Type B pancreatic cell (in vitro differentiated cells): Measurements from ENCODE around the gene PSMB7. TPM values are rescaled to one million over a fixed set of nuclear protein-coding genes. Genes with fewer than 3 reads are reported as not detected.

Source experiments
- DNase-seq: peaks from one replicate; pipeline ENCODE4 v3.0.0; 2021; ENCODE audit warnings: mixed read lengths; ENCODE audit not compliant: unreplicated experiment; ENCODE audit errors: extremely low spot score
- H3K27ac Mint-ChIP-seq: 2 replicates; pipeline ENCODE4 v1.8.0; 2021; ENCODE audit warnings: mild to moderate bottlenecking, mixed read lengths
- H3K27me3 Mint-ChIP-seq: 2 replicates; pipeline ENCODE4 v1.8.0; 2021; ENCODE audit warnings: mixed read lengths
- H3K36me3 Mint-ChIP-seq: 2 replicates; pipeline ENCODE4 v1.8.0; 2021; ENCODE audit warnings: mixed read lengths
- H3K4me1 Mint-ChIP-seq: one replicate; pipeline ENCODE4 v1.8.0; 2021; ENCODE audit warnings: mixed read lengths; ENCODE audit not compliant: unreplicated experiment
- H3K4me3 Mint-ChIP-seq: 2 replicates; pipeline ENCODE4 v1.8.0; 2021; ENCODE audit warnings: mild to moderate bottlenecking, mixed read lengths
- H3K9me3 Mint-ChIP-seq: 2 replicates; pipeline ENCODE4 v1.8.0; 2021; ENCODE audit warnings: mixed read lengths
- total RNA-seq: library from RNA; stranded (reverse); gene quantifications from 2 replicates; pipeline ENCODE4 v1.2.1, GENCODE V29; 2021; ENCODE audit warnings: low replicate concordance
- TF ChIP-seq, protein P1 (sequence below): fragments of 200-600 bp; sonication (generic); conservative IDR thresholded peaks from 2 replicates; pipeline ENCODE4 v1.5.0; 2021; ENCODE audit warnings: antibody characterized with exemption, mild to moderate bottlenecking

PSMB7 gene
- total RNA-seq, 1 donor from 2014 or later: 168 TPM

DNA sequence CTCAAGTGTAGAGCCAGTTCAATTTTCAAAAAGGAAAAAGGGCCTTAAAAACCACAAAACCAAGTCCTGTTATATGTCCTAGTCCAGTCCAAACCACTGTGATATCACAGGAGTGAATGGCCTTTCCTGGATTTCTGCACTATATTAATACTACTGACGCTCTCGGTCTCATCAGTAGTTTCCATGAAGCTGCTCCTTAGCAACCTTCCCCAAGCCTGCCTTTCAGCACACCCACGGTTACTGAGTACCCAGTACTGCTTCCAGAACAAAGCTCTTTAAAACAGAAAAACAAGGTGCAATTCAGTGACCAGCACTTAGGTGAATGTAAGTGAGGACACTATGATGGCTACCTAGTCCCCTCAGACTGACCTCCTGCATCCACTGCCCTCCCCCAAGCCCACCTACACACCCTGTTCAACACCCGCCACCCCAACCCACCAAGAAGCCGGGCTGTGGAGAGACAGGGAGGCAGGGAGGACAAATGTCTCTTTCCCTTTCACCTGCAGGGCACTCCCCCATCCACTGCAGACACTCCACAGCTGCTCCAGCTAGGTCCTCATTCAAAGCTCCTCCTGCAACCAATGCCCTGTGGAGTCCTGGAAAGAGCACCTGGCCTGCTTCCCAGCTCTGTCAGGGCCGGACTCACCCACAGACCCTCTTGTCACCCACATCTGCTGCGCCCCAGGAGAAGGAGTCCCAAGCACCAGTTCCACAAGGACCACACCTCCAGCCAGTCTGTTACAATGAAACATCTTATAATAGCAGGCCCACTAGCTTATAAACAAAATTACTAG, 25.9 kb downstream of the PSMB7 start:
- DNase-seq: no peak
- Mint-ChIP-seq H3K36me3 (peaks cover 13% of the 10 kb centered on the region), H3K4me3 (no peak overlapping the region), H3K27me3 (no peaks in the 10 kb centered on the region), H3K27ac (no peak overlapping the region), H3K4me1 (peaks cover 51% of the 10 kb centered on the region), H3K9me3 (no peaks in the 10 kb centered on the region)
- TF ChIP-seq, protein P1, sequence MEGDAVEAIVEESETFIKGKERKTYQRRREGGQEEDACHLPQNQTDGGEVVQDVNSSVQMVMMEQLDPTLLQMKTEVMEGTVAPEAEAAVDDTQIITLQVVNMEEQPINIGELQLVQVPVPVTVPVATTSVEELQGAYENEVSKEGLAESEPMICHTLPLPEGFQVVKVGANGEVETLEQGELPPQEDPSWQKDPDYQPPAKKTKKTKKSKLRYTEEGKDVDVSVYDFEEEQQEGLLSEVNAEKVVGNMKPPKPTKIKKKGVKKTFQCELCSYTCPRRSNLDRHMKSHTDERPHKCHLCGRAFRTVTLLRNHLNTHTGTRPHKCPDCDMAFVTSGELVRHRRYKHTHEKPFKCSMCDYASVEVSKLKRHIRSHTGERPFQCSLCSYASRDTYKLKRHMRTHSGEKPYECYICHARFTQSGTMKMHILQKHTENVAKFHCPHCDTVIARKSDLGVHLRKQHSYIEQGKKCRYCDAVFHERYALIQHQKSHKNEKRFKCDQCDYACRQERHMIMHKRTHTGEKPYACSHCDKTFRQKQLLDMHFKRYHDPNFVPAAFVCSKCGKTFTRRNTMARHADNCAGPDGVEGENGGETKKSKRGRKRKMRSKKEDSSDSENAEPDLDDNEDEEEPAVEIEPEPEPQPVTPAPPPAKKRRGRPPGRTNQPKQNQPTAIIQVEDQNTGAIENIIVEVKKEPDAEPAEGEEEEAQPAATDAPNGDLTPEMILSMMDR: no peak

DNA sequence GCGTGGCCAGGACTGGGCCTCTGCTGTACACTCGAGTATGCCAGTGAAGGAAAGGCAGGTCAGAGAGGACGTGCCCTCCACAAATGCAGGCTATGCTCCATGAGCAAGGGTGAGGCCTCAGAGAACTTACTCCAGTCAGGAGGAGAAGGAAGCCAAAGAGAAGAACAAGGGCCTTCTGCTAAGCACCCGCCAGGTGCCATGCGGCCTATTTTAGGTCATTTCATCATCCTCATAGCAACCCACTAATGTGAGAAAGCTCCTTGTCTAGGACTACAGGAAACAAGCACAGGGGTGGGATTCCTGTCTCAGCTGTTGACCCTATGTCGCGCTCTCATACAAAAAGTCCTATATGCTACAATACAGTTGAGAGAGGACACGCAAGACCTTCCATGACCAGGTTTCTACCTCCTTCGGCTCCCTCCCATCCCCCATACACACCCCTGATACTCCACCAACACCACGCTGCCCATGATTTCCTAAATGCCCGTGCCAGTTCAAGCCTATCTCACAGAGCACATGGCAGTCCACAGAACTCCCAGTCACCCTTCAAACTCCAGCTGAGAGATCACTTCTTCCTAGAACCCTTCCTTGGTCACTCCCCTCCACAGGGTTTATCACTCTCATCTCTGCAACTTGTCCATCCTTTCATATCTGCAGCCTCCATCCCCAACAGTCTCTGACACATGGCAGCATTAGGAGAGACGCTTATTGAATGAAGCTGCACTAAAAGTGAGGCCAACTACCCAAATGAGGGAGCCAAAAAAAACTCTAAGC, 26.8 kb downstream of the PSMB7 start:
- peaks cover 21% of the 10 kb centered on the region for H3K36me3 Mint-ChIP-seq
- no peaks in the 10 kb centered on the region for H3K9me3 Mint-ChIP-seq
- H3K4me3 Mint-ChIP-seq: no peak overlapping the region
- peaks cover 51% of the 10 kb centered on the region for H3K4me1 Mint-ChIP-seq
- no peaks in the 10 kb centered on the region for H3K27me3 Mint-ChIP-seq
- TF ChIP-seq, protein P1: no peak
- no peak for DNase-seq
- no peak overlapping the region for H3K27ac Mint-ChIP-seq

DNA sequence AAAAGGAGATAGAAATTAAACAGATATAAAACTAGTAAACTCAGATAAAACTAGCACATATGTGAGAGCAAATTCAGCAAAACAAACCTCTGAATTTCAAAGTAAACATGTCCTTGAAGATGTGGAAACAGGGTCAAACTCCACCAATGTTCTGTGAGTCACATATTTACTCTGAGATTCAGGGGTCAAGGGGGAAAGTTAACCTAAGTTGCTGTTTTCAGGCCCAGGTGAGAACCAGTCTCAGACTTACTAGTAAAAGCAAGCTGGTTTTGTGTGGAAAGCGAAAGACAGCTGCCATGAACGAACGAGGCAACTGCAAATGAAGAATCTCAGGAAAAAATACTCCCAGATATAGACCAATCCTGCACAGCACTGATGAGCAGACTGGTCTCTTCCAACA, 29.0 kb downstream of the PSMB7 start:
- TF ChIP-seq, protein P1: no peak
- Mint-ChIP-seq H3K4me1 (peaks cover 36% of the 10 kb centered on the region), H3K4me3 (peak overlapping the region; percentile 55), H3K9me3 (no peaks in the 10 kb centered on the region), H3K27me3 (no peaks in the 10 kb centered on the region), H3K36me3 (peaks cover 29% of the 10 kb centered on the region), H3K27ac (peak overlapping the region; percentile 44)
- no peak for DNase-seq

DNA sequence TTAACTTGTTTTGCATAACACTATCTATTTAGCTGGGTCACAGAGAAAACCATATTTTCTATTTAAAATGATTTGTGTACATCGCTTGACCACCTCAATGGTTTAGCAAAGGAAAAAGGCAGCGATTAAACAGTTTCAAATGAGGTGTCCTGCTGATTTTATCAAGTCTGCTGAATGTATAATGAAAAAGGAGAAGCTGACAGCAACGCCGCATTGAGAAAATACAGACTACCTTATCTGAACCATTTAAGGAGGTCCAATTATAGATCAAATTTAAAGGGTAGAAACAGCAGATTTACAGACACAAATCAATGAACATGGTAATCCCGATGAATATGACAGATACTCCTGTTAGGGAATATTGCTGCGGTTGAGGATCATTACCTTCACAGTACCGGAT, 29.6 kb downstream of the PSMB7 start:
- peaks cover 29% of the 10 kb centered on the region for H3K36me3 Mint-ChIP-seq
- no peaks in the 10 kb centered on the region for H3K27me3 Mint-ChIP-seq
- peaks cover 31% of the 10 kb centered on the region for H3K4me1 Mint-ChIP-seq
- H3K27ac Mint-ChIP-seq: no peak overlapping the region
- TF ChIP-seq, protein P1: no peak
- no peak overlapping the region for H3K4me3 Mint-ChIP-seq
- DNase-seq: no peak
- H3K9me3 Mint-ChIP-seq: no peaks in the 10 kb centered on the region

DNA sequence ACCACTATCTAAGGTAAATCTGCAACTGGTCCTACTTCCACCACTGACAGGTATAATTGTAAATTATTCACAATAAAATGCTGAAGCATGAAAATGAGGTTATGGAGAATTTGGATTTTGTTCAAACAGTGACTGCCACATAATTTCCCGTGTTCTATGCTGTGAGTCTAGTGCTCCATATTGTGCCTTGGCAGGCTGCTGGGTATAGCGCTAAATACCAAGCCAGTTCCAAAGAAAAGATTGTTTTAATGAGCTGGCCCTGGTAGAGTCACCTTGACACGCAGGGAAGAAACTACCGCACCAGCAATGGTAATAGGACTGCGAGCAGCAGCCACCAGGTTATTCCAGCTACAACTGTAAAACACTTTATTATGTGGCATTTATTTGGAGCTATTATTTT, 30.4 kb downstream of the PSMB7 start:
- no peak overlapping the region for H3K27ac Mint-ChIP-seq
- no peak overlapping the region for H3K4me3 Mint-ChIP-seq
- H3K4me1 Mint-ChIP-seq: peaks cover 24% of the 10 kb centered on the region
- H3K27me3 Mint-ChIP-seq: no peaks in the 10 kb centered on the region
- no peaks in the 10 kb centered on the region for H3K9me3 Mint-ChIP-seq
- no peak for DNase-seq
- TF ChIP-seq, protein P1: no peak
- peaks cover 34% of the 10 kb centered on the region for H3K36me3 Mint-ChIP-seq
